Chondrocyte (in vitro differentiated cells): ENCODE measurements around the gene TK1. TPM values are rescaled to one million over a fixed set of nuclear protein-coding genes. Genes with fewer than 3 reads are reported as not detected.
"Not testable (repeated sequence)": the region's sequence is repeated elsewhere in the genome, so short reads cannot be mapped to it uniquely, and the experiment has no call there.

Experiments
- DNase-seq: peaks from one replicate; pipeline ENCODE4 v3.0.0; 2021; ENCODE audit warnings: mixed read lengths, low spot score
- H3K27ac Mint-ChIP-seq: one replicate; pipeline ENCODE4 v1.8.0; 2021; ENCODE audit warnings: mild to moderate bottlenecking, moderate library complexity, mixed read lengths; ENCODE audit not compliant: unreplicated experiment
- H3K27me3 Mint-ChIP-seq: 2 replicates; pipeline ENCODE4 v1.8.0; 2021; ENCODE audit warnings: low read depth, mixed read lengths
- H3K36me3 Mint-ChIP-seq: 2 replicates; pipeline ENCODE4 v1.8.0; 2021; ENCODE audit warnings: low read depth, mixed read lengths
- H3K4me1 Mint-ChIP-seq: 2 replicates; pipeline ENCODE4 v1.8.0; 2021; ENCODE audit warnings: low read depth, mild to moderate bottlenecking, mixed read lengths
- H3K4me3 Mint-ChIP-seq: one replicate; pipeline ENCODE4 v1.8.0; 2021; ENCODE audit warnings: mild to moderate bottlenecking, moderate library complexity, mixed read lengths; ENCODE audit not compliant: unreplicated experiment
- H3K9me3 Mint-ChIP-seq: 2 replicates; pipeline ENCODE4 v1.8.0; 2021; ENCODE audit warnings: low read depth, mixed read lengths
- total RNA-seq: library from RNA; stranded (reverse); gene quantifications from 3 replicates; pipeline ENCODE4 v1.2.1, GENCODE V29; 2021
- TF ChIP-seq, protein P1 (sequence below): fragments of 200-600 bp; sonication (generic); IDR thresholded peaks from 2 replicates; pipeline ENCODE4 v1.5.0; 2021; ENCODE audit warnings: antibody characterized with exemption, mild to moderate bottlenecking, moderate library complexity

The TK1 gene
- total RNA-seq, 1 donor from 2014 or later: 21.1 TPM

DNA sequence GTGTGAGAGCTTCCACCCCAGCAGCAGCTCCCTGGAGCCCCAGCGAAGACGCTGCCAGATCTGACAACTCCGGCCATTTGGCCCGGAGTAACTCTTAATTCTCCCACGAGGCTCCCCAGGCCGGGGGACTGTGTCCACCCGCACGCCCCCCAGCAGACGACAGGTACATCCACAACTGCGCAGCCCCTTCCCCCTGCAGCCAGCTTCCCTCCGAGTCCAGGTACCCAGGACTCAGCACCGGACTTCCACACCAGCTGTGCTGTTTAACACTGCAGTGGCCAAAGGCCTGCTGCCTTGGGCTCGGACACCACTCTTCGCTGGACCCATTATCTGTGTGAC is 11.2 kb downstream of the TK1 start:
- Mint-ChIP-seq H3K27me3 (no peaks in the 10 kb centered on the region), H3K4me1 (peaks cover 30% of the 10 kb centered on the region), H3K4me3 (no peak overlapping the region), H3K36me3 (peaks cover 3% of the 10 kb centered on the region), H3K27ac (no peak overlapping the region), H3K9me3 (no peaks in the 10 kb centered on the region)
- TF ChIP-seq, protein P1, sequence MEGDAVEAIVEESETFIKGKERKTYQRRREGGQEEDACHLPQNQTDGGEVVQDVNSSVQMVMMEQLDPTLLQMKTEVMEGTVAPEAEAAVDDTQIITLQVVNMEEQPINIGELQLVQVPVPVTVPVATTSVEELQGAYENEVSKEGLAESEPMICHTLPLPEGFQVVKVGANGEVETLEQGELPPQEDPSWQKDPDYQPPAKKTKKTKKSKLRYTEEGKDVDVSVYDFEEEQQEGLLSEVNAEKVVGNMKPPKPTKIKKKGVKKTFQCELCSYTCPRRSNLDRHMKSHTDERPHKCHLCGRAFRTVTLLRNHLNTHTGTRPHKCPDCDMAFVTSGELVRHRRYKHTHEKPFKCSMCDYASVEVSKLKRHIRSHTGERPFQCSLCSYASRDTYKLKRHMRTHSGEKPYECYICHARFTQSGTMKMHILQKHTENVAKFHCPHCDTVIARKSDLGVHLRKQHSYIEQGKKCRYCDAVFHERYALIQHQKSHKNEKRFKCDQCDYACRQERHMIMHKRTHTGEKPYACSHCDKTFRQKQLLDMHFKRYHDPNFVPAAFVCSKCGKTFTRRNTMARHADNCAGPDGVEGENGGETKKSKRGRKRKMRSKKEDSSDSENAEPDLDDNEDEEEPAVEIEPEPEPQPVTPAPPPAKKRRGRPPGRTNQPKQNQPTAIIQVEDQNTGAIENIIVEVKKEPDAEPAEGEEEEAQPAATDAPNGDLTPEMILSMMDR: no peak
- no peak for DNase-seq

DNA sequence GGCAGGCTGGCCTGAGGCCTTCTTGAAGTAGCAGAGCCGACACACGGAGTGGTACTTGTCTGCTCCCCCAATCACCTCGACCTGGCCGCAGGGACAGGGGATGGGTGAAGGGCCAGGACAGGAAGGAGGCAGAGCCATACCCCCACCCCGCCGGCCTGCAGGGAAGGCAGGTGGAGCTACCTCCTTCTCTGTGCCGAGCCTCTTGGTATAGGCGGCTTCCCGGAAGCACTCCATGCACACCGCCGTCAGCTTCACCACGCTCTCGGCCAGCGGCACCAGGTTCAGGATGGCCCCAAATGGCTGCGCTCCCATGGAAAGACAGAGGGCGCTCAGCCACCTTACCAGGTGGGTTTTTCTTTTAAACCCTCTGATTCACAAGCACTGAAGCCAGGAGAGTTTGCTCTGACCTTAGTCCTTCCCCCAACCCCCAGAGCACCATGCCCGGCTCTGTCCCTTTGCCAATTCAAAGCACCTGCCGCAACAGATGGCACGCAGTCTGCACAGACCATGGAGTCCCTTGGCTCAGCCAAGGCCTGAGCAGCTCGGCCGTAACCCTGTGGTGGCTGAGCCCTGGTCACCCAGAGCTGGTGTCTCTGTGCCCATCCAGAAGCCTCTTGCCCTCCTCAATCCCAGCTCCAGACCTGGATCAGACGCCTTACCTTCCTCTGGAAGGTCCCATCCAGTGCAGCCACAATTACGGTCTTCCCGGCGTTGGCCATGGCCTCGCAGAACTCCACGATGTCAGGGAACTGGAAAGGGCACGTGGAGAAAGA is 11.8 kb downstream of the TK1 start:
- H3K27me3 Mint-ChIP-seq: no peaks in the 10 kb centered on the region
- H3K9me3 Mint-ChIP-seq: no peaks in the 10 kb centered on the region
- H3K4me3 Mint-ChIP-seq: no peak overlapping the region
- TF ChIP-seq, protein P1: no peak
- H3K27ac Mint-ChIP-seq: no peak overlapping the region
- peaks cover 25% of the 10 kb centered on the region for H3K4me1 Mint-ChIP-seq
- peaks cover 3% of the 10 kb centered on the region for H3K36me3 Mint-ChIP-seq
- DNase-seq: no peak

GRCh38 chr17:78174346-78174869 is 12.4 kb downstream of the TK1 start:
- DNase-seq: no peak
- peak overlapping the region; percentile 49 for H3K27ac Mint-ChIP-seq
- H3K9me3 Mint-ChIP-seq: no peaks in the 10 kb centered on the region
- H3K36me3 Mint-ChIP-seq: peaks cover 3% of the 10 kb centered on the region
- H3K4me1 Mint-ChIP-seq: peaks cover 25% of the 10 kb centered on the region
- no peak overlapping the region for H3K4me3 Mint-ChIP-seq
- no peaks in the 10 kb centered on the region for H3K27me3 Mint-ChIP-seq
- TF ChIP-seq, protein P1: no peak

DNA sequence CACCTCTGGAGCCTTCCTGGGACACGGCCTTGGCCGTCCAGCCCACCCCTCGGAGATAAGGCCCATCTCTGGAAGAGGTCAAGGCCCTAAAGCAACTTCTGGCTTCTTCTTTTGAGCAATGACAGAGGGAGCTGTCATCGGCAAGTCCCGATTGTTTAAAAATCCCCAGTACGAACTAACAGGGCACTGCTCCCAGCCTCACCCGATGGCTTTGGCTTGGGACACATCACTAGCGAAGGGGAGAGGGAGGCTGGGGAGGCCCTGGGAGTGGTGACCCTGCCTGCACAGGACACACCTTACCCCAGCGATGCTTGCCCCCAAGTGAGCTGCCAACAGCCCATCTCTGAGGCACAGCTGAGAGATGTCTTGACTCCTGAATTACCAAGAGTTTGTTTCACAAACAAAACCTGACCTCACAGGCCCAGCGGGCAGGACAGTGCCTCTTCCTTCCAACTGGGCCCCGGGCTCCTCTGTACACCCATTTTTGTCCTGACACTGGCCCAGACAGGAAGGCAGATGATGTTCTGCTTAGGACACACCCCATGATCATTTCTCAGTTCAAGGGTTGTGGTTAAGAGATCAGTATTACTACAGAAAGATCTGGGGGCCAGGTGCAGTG is 13.6 kb downstream of the TK1 start:
- no peak for DNase-seq
- Mint-ChIP-seq H3K36me3 (peaks cover 3% of the 10 kb centered on the region), H3K27me3 (no peaks in the 10 kb centered on the region), H3K4me1 (peaks cover 21% of the 10 kb centered on the region), H3K9me3 (no peaks in the 10 kb centered on the region), H3K27ac (no peak overlapping the region), H3K4me3 (no peak overlapping the region)
- TF ChIP-seq, protein P1: no peak

- peaks cover 3% of the 10 kb centered on the region for H3K36me3 Mint-ChIP-seq
- H3K9me3 Mint-ChIP-seq: no peaks in the 10 kb centered on the region
- no peak for DNase-seq
- H3K4me3 Mint-ChIP-seq: no peak overlapping the region
- H3K4me1 Mint-ChIP-seq: peaks cover 21% of the 10 kb centered on the region
- H3K27ac Mint-ChIP-seq: peak overlapping the region; percentile 51
- no peaks in the 10 kb centered on the region for H3K27me3 Mint-ChIP-seq
- TF ChIP-seq, protein P1: no peak
Measured at GRCh38 chr17:78172249-78173051, 14.4 kb downstream of the TK1 start.

DNA sequence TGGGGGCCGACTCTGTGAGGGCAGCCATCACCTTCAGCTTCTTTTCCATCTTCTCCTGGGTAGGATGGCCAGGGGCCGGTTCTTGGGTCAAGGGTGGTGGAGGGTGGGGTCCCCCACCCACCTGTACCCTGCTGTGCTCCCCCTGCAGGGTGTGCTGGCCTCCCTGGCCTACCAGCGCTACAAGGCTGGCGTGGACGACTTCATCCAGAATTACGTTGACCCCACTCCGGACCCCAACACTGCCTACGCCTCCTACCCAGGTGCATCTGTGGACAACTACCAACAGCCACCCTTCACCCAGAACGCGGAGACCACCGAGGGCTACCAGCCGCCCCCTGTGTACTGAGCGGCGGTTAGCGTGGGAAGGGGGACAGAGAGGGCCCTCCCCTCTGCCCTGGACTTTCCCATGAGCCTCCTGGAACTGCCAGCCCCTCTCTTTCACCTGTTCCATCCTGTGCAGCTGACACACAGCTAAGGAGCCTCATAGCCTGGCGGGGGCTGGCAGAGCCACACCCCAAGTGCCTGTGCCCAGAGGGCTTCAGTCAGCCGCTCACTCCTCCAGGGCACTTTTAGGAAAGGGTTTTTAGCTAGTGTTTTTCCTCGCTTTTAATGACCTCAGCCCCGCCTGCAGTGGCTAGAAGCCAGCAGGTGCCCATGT is 15.1 kb downstream of the TK1 start:
- not testable (repeated sequence) for H3K4me3 Mint-ChIP-seq, H3K9me3 Mint-ChIP-seq, DNase-seq, H3K27ac Mint-ChIP-seq, H3K27me3 Mint-ChIP-seq, H3K36me3 Mint-ChIP-seq
- H3K4me1 Mint-ChIP-seq: peaks cover 21% of the 10 kb centered on the region
